Tibial nerve (tissue), 3 donors: ENCODE results near the gene CEP112.

Experiments used
- POLR2A ChIP-seq, 2 donors: fragments of 450-650 bp; IDR thresholded peaks; one replicate each; pipeline ENCODE4 v1.6.1; 2017; ENCODE audit warnings: antibody characterized with exemption in 2 of 2, mild to moderate bottlenecking in 2 of 2, moderate library complexity in 2 of 2
- TF ChIP-seq, protein P1 (sequence below), 5 experiments: fragments of 200-600 bp in 3 of 5; fragments of 450-650 bp in 2 of 5; sonication (generic) in 3 of 5; IDR thresholded peaks; one replicate each; pipeline ENCODE4 v1.5.1; 2016 to 2019; ENCODE audit warnings: antibody characterized with exemption in 5 of 5, mild to moderate bottlenecking in 3 of 5, moderate library complexity in 2 of 5

DNA sequence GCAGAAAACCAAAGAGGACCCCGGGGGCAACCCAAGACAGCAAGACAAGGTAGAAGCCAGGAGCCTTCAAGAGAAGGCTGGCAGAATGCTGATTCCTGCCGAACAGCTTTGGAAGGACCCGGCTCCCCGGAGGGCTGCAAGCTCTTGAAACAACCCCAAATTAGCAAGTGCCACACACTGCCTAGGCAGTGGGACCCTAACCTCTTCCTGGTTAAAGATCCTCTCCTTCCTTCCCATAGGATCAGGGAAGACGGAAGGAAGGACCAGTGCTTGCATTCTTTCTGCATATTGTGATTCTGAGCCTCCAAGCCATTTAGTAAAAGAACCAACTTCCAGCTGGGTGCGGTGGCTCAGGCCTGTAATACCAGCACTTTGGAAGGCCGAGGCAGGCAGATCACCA, 508.5 kb downstream of the CEP112 start:
- TF ChIP-seq, protein P1, sequence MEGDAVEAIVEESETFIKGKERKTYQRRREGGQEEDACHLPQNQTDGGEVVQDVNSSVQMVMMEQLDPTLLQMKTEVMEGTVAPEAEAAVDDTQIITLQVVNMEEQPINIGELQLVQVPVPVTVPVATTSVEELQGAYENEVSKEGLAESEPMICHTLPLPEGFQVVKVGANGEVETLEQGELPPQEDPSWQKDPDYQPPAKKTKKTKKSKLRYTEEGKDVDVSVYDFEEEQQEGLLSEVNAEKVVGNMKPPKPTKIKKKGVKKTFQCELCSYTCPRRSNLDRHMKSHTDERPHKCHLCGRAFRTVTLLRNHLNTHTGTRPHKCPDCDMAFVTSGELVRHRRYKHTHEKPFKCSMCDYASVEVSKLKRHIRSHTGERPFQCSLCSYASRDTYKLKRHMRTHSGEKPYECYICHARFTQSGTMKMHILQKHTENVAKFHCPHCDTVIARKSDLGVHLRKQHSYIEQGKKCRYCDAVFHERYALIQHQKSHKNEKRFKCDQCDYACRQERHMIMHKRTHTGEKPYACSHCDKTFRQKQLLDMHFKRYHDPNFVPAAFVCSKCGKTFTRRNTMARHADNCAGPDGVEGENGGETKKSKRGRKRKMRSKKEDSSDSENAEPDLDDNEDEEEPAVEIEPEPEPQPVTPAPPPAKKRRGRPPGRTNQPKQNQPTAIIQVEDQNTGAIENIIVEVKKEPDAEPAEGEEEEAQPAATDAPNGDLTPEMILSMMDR (IDR thresholded peaks at IDR 0.05) = no peak
- TF ChIP-seq POLR2A (IDR thresholded peaks at IDR 0.05) = no peak
